Lower lobe of right lung (tissue), 2 donors: ENCODE measurements around the gene CIB1. TPM values are rescaled to one million over a fixed set of nuclear protein-coding genes. Genes with fewer than 3 reads are reported as not detected.

ENCODE experiments used
- ATAC-seq, 2 donors: fragments of 200-7000 bp; cut with Tn5 transposase; one replicate each; pipeline ENCODE4 v1.9.1; 2020 to 2022; ENCODE audit warnings: mild to moderate bottlenecking in 2 of 2, moderate library complexity in 2 of 2
- DNase-seq: peaks from one replicate; pipeline ENCODE4 v3.0.0-alpha.2; 2020
- H3K27ac ChIP-seq: fragments of 200-600 bp; one replicate; pipeline ENCODE4 v1.8.0; 2022
- H3K27me3 ChIP-seq: fragments of 200-600 bp; one replicate; pipeline ENCODE4 v1.8.0; 2022; ENCODE audit warnings: low read depth
- H3K36me3 ChIP-seq: fragments of 200-600 bp; one replicate; pipeline ENCODE4 v1.8.0; 2022; ENCODE audit warnings: mild to moderate bottlenecking
- H3K4me1 ChIP-seq: fragments of 200-600 bp; one replicate; pipeline ENCODE4 v1.8.0; 2022
- H3K4me3 ChIP-seq: fragments of 200-600 bp; one replicate; pipeline ENCODE4 v1.8.0; 2022; ENCODE audit warnings: mild to moderate bottlenecking
- H3K9me3 ChIP-seq: fragments of 200-600 bp; one replicate; pipeline ENCODE4 v1.8.0; 2022
- CTCF ChIP-seq: fragments of 200-600 bp; IDR thresholded peaks from one replicate; pipeline ENCODE4 v1.8.0; 2022; ENCODE audit warnings: antibody characterized with exemption, mild to moderate bottlenecking
- intact Hi-C: fragments of 100-400 bp; cut with DNase I; formaldehyde crosslinking; loops from one replicate; pipeline ENCODE4 v1.11.0; 2022
- total RNA-seq: library from RNA; stranded (reverse); fragmentation: NEBNext Ultra II Directional; extraction: Animal tissue kit (Norgen Biotek cat#: 25700); gene quantifications from one replicate; pipeline ENCODE4 v1.2.1, GENCODE V29; 2021
- donor health status: DM: no; HTN: yes; CAD: no; lungs with severe emphysema.

Gene CIB1
- total RNA-seq, 1 donor from 2014 or later, result 80.8 TPM

- Histone ChIP-seq H3K27me3 (no peaks in the 10 kb centered on the region), H3K4me3 (peak within 1 kb of the TSS; percentile 88), H3K36me3 (peaks cover 50% of the 10 kb centered on the region), H3K9me3 (no peaks in the 10 kb centered on the region), H3K27ac (peak within 1 kb of the TSS; percentile 95), H3K4me1 (peaks cover 39% of the 10 kb centered on the region)
- no peak for DNase-seq
- no peak for TF ChIP-seq CTCF
- ATAC-seq, result no peak
- intact Hi-C loops, result no loop called here
Measured at GRCh38 chr15:90234096-90234988, 601 bp upstream of the CIB1 start, which contains the start of gene GDPGP1. TSS of gene GDPGP1 (plus strand) at chr15:90234209. CDS start at chr15:90240909, 6,700 bp downstream.

- DNase-seq, result no peak
- H3K27ac ChIP-seq, result peak overlapping the region; percentile 95
- ATAC-seq, result no peak
- no peaks in the 10 kb centered on the region for H3K9me3 ChIP-seq
- H3K4me3 ChIP-seq, result peak overlapping the region; percentile 88
- H3K36me3 ChIP-seq, result peaks cover 53% of the 10 kb centered on the region
- intact Hi-C loops, result no loop called here
- peaks cover 39% of the 10 kb centered on the region for H3K4me1 ChIP-seq
- peak; percentile 50 for TF ChIP-seq CTCF
- H3K27me3 ChIP-seq, result no peaks in the 10 kb centered on the region
Measured at GRCh38 chr15:90232941-90233386, 777 bp downstream of the CIB1 start.

- no peaks in the 10 kb centered on the region for H3K9me3 ChIP-seq
- DNase-seq (no peak), ATAC-seq (no peak)
- H3K27me3 ChIP-seq, result no peaks in the 10 kb centered on the region
- intact Hi-C loops, result no loop called here
- H3K27ac ChIP-seq, result peak overlapping the region; percentile 95
- H3K4me3 ChIP-seq, result peak overlapping the region; percentile 88
- H3K4me1 ChIP-seq, result peaks cover 39% of the 10 kb centered on the region
- TF ChIP-seq CTCF, result no peak
- H3K36me3 ChIP-seq, result peaks cover 53% of the 10 kb centered on the region
Measured at GRCh38 chr15:90232196-90232595, 1.5 kb downstream of the CIB1 start.

GRCh38 chr15:90231028-90232017 is 2.4 kb downstream of the CIB1 start:
- H3K27ac ChIP-seq, result peak overlapping the region; percentile 64
- intact Hi-C loops, result no loop called here
- peak; percentile 79 for DNase-seq

More at GRCh38 chr15:90231028-90232017, 2.4 kb downstream of the CIB1 start:
- Histone ChIP-seq H3K9me3 (no peaks in the 10 kb centered on the region), H3K36me3 (peaks cover 52% of the 10 kb centered on the region), H3K4me3 (peak overlapping the region; percentile 10), H3K4me1 (peaks cover 39% of the 10 kb centered on the region), H3K27me3 (no peaks in the 10 kb centered on the region)
- TF ChIP-seq CTCF, result no peak
- ATAC-seq, result peak in 1 of 2 donors; percentile 2
